ENCODE data around the gene CPNE5.

DNA sequence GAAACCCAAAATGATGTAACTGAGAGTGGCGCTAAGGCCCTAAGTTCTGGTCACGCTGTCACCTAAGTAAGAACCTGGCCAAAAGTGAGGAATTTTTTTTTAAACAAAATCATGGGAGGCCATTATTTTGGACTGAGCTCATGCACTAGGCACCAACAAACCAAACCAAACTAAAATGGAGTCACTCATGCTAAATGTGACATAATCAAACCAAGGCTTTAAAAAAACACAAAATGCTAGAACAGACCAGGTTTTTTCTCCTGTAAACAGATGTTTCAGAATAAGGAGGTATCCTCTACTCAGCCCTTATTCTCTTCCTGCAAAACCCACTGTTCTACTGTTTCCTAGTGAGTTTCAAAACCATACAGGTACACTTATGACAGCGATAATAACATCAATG is 45.4 kb upstream of the CPNE5 start:
- TF ChIP-seq TAF1 (IDR thresholded peaks at IDR 0.05; ENCODE audit: borderline replicate concordance, insufficient read depth, low read length): no peak
- TF ChIP-seq, protein P1, sequence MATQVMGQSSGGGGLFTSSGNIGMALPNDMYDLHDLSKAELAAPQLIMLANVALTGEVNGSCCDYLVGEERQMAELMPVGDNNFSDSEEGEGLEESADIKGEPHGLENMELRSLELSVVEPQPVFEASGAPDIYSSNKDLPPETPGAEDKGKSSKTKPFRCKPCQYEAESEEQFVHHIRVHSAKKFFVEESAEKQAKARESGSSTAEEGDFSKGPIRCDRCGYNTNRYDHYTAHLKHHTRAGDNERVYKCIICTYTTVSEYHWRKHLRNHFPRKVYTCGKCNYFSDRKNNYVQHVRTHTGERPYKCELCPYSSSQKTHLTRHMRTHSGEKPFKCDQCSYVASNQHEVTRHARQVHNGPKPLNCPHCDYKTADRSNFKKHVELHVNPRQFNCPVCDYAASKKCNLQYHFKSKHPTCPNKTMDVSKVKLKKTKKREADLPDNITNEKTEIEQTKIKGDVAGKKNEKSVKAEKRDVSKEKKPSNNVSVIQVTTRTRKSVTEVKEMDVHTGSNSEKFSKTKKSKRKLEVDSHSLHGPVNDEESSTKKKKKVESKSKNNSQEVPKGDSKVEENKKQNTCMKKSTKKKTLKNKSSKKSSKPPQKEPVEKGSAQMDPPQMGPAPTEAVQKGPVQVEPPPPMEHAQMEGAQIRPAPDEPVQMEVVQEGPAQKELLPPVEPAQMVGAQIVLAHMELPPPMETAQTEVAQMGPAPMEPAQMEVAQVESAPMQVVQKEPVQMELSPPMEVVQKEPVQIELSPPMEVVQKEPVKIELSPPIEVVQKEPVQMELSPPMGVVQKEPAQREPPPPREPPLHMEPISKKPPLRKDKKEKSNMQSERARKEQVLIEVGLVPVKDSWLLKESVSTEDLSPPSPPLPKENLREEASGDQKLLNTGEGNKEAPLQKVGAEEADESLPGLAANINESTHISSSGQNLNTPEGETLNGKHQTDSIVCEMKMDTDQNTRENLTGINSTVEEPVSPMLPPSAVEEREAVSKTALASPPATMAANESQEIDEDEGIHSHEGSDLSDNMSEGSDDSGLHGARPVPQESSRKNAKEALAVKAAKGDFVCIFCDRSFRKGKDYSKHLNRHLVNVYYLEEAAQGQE (IDR thresholded peaks at IDR 0.05; ENCODE audit: insufficient read depth in 1 of 2, low read depth in 2 of 2, low read length in 2 of 2): no peak

Measured in PFSK-1 (cell line).